H9 (cell line): Measurements from ENCODE around the gene RPS6KA1. TPM values are rescaled to one million over a fixed set of nuclear protein-coding genes. Genes with fewer than 3 reads are reported as not detected.

Experiments used
- DNase-seq: peaks from one replicate; pipeline ENCODE4 v3.0.0-alpha.2; 2017
- H2AFZ ChIP-seq: one replicate; pipeline ENCODE4 v1.6.1; 2013; ENCODE audit warnings: mild to moderate bottlenecking, low read length, control low read depth, moderate library complexity
- H2AK5ac ChIP-seq: 2 replicates; pipeline ENCODE4 v1.6.1; 2013; ENCODE audit warnings: low read length, control low read depth, mixed read lengths; ENCODE audit not compliant: insufficient read length
- H2BK120ac ChIP-seq: one replicate; pipeline ENCODE4 v1.6.1; 2013; ENCODE audit warnings: low read depth, mild to moderate bottlenecking, low read length, control low read depth, inconsistent platforms; ENCODE audit not compliant: poor library complexity, severe bottlenecking
- H2BK12ac ChIP-seq: 2 replicates; pipeline ENCODE4 v1.6.1; 2013; ENCODE audit warnings: low read length, control low read depth, mixed read lengths, low read depth; ENCODE audit not compliant: insufficient read length
- H2BK15ac ChIP-seq: 2 replicates; pipeline ENCODE4 v1.6.1; 2013; ENCODE audit warnings: low read depth, low read length, control low read depth
- H2BK20ac ChIP-seq: one replicate; pipeline ENCODE4 v1.6.1; 2013; ENCODE audit warnings: low read depth, mild to moderate bottlenecking, low read length, control low read depth, inconsistent platforms; ENCODE audit not compliant: poor library complexity, severe bottlenecking
- H2BK5ac ChIP-seq: 2 replicates; pipeline ENCODE4 v1.6.1; 2013; ENCODE audit warnings: low read length, control low read depth, mixed read lengths; ENCODE audit not compliant: insufficient read length
- H3K14ac ChIP-seq: 2 replicates; pipeline ENCODE4 v1.6.1; 2013; ENCODE audit warnings: low read length, control low read depth; ENCODE audit not compliant: insufficient read depth
- H3K18ac ChIP-seq: 2 replicates; pipeline ENCODE4 v1.6.1; 2013; ENCODE audit warnings: low read depth, mild to moderate bottlenecking, mixed read lengths, low read length, control low read depth; ENCODE audit not compliant: insufficient read length
- H3K23ac ChIP-seq: 2 replicates; pipeline ENCODE4 v1.6.1; 2013; ENCODE audit warnings: low read length, control low read depth, mixed read lengths, low read depth; ENCODE audit not compliant: insufficient read length
- H3K23me2 ChIP-seq: 2 replicates; pipeline ENCODE4 v1.6.1; 2013; ENCODE audit warnings: low read depth, mild to moderate bottlenecking, mixed read lengths, low read length, control low read depth; ENCODE audit not compliant: insufficient read length, poor library complexity, severe bottlenecking
- H3K27ac ChIP-seq: 2 replicates; pipeline ENCODE4 v1.5.1; 2013; ENCODE audit warnings: low read length, control low read depth, mixed read lengths, low read depth; ENCODE audit not compliant: insufficient read length
- H3K27me3 ChIP-seq: 2 replicates; pipeline ENCODE4 v1.6.1; 2013; ENCODE audit warnings: low read length, control low read depth, inconsistent platforms; ENCODE audit not compliant: insufficient read depth
- H3K4ac ChIP-seq: 2 replicates; pipeline ENCODE4 v1.6.1; 2013; ENCODE audit warnings: low read depth, mild to moderate bottlenecking, control low read depth, inconsistent platforms, low read length, moderate library complexity
- H3K4me1 ChIP-seq: 2 replicates; pipeline ENCODE4 v1.6.1; 2013; ENCODE audit warnings: low read length, control low read depth, inconsistent platforms; ENCODE audit not compliant: insufficient read depth
- H3K4me2 ChIP-seq: 2 replicates; pipeline ENCODE4 v1.6.1; 2013; ENCODE audit warnings: low read length, control low read depth, mixed read lengths; ENCODE audit not compliant: insufficient read length, insufficient read depth
- H3K56ac ChIP-seq: 2 replicates; pipeline ENCODE4 v1.6.1; 2013; ENCODE audit warnings: low read depth, mild to moderate bottlenecking, mixed read lengths, low read length, control low read depth; ENCODE audit not compliant: insufficient read length
- H3K79me1 ChIP-seq: 2 replicates; pipeline ENCODE4 v1.6.1; 2013; ENCODE audit warnings: low read depth, mild to moderate bottlenecking, moderate library complexity, low read length, control low read depth, inconsistent platforms; ENCODE audit not compliant: insufficient read depth, poor library complexity, severe bottlenecking
- H3K79me2 ChIP-seq: 2 replicates; pipeline ENCODE4 v1.6.1; 2013; ENCODE audit warnings: low read length, control low read depth, inconsistent platforms; ENCODE audit not compliant: insufficient read depth
- H3K9ac ChIP-seq: 2 replicates; pipeline ENCODE4 v1.6.1; 2013; ENCODE audit warnings: low read length, control low read depth, mixed read lengths; ENCODE audit not compliant: insufficient read length; ENCODE audit errors: extremely low read depth
- H3K9me3 ChIP-seq: one replicate; pipeline ENCODE4 v1.6.1; 2013; ENCODE audit warnings: low read depth, low read length, inconsistent platforms; ENCODE audit not compliant: control insufficient read depth
- H3T11ph ChIP-seq: one replicate; pipeline ENCODE4 v1.6.1; 2013; ENCODE audit warnings: mild to moderate bottlenecking, low read length, control low read depth, inconsistent platforms
- H4K20me1 ChIP-seq: one replicate; pipeline ENCODE4 v1.6.1; 2013; ENCODE audit not compliant: control insufficient read depth, insufficient read length, insufficient read depth
- H4K5ac ChIP-seq: 2 replicates; pipeline ENCODE4 v1.6.1; 2013; ENCODE audit warnings: low read depth, mild to moderate bottlenecking, mixed read lengths, low read length, control low read depth; ENCODE audit not compliant: insufficient read length
- H4K8ac ChIP-seq: replicated peaks from 2 replicates; pipeline ENCODE4 v1.6.1; 2013; ENCODE audit warnings: low read length, control low read depth, mixed read lengths, low read depth; ENCODE audit not compliant: insufficient read length
- H4K91ac ChIP-seq: 2 replicates; pipeline ENCODE4 v1.6.1; 2013; ENCODE audit warnings: low read depth, mild to moderate bottlenecking, moderate library complexity, mixed read lengths, low read length, control low read depth; ENCODE audit not compliant: insufficient read length
- H3K27ac Mint-ChIP-seq, 3 experiments: 2 replicates in 2 of 3; 3 replicates in 1 of 3; pipeline ENCODE4 v1.8.0; 2020 to 2021; ENCODE audit warnings: mixed read lengths in 3 of 3, mild to moderate bottlenecking in 1 of 3, moderate library complexity in 1 of 3
- H3K27me3 Mint-ChIP-seq: 2 replicates; pipeline ENCODE4 v1.8.0; 2021; ENCODE audit warnings: low read depth, mild to moderate bottlenecking, moderate library complexity, mixed read lengths
- H3K36me3 Mint-ChIP-seq, 3 experiments: 2 replicates in 2 of 3; 3 replicates in 1 of 3; pipeline ENCODE4 v1.8.0; 2020 to 2021; ENCODE audit warnings: low read depth in 3 of 3, mixed read lengths in 3 of 3; ENCODE audit not compliant: insufficient read depth in 1 of 3
- H3K4me1 Mint-ChIP-seq, 2 experiments: 2 replicates each; pipeline ENCODE4 v1.8.0; 2020; ENCODE audit warnings: mixed read lengths in 2 of 2
- H3K4me3 Mint-ChIP-seq, 2 experiments: 2 replicates in 1 of 2; 3 replicates in 1 of 2; pipeline ENCODE4 v1.8.0; 2020 to 2021; ENCODE audit warnings: mild to moderate bottlenecking in 2 of 2, mixed read lengths in 2 of 2, moderate library complexity in 1 of 2
- H3K9me3 Mint-ChIP-seq, 2 experiments: 2 replicates in 1 of 2; 3 replicates in 1 of 2; pipeline ENCODE4 v1.8.0; 2020; ENCODE audit warnings: mild to moderate bottlenecking in 2 of 2, mixed read lengths in 2 of 2, moderate library complexity in 1 of 2
- WGBS: extraction: QIAGEN DNeasy Blood & Tissue Kit; methylation state at CpG from one replicate; pipeline ENCODE4 v1.1.7; 2013; ENCODE audit warnings: missing lambda C conversion rate, low lambda C conversion rate, mixed read lengths; ENCODE audit not compliant: insufficient read length; ENCODE audit errors: extremely low coverage; 5-methylcytosine and 5-hydroxymethylcytosine counted together
- total RNA-seq: library from RNA; stranded (reverse); gene quantifications from 2 replicates; pipeline ENCODE4 v1.2.1, GENCODE V29; 2021
- TF ChIP-seq, protein P1 (sequence below): fragments of 200-600 bp; sonication (generic); conservative IDR thresholded peaks from 3 replicates; pipeline ENCODE4 v1.8.0; 2021; ENCODE audit warnings: antibody characterized with exemption, mild to moderate bottlenecking

RPS6KA1 gene
- total RNA-seq, 1 experiment from 2014 or later = 45.3 TPM

DNA sequence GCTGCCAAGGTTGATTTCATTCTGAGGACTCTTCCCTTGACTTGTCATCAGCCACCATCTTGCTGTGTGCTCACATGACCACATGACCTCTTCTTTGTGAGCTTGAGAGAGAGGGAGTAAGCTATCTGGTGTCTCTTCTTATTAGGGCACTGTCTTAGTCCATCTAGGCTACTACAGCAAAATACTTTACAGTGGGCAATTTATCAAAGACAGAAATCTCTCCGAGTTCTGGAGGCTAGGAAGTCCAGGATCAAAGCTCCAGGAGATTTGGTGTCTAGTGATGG is 11.9 kb upstream of the RPS6KA1 start:
- Histone ChIP-seq H2AFZ (no peak overlapping the region), H4K20me1 (no peaks in the 10 kb centered on the region), H4K91ac (no peak overlapping the region), H2BK20ac (no peak overlapping the region), H2AK5ac (no peak overlapping the region), H3K14ac (no peak overlapping the region), H2BK120ac (no peak overlapping the region), H3K9ac (no peak overlapping the region), H3K27ac (no peak overlapping the region), H4K8ac (no peak overlapping the region), H3K56ac (no peak overlapping the region), H3T11ph (no peak overlapping the region), H3K4me1 (no peaks in the 10 kb centered on the region), H3K4ac (no peak overlapping the region), H3K23me2 (no peaks in the 10 kb centered on the region), H3K79me2 (no peaks in the 10 kb centered on the region), H3K79me1 (no peaks in the 10 kb centered on the region), H3K9me3 (no peaks in the 10 kb centered on the region), H4K5ac (no peak overlapping the region), H2BK15ac (no peak overlapping the region), H3K27me3 (no peaks in the 10 kb centered on the region), H2BK12ac (no peak overlapping the region), H3K23ac (no peak overlapping the region), H2BK5ac (no peak overlapping the region), H3K18ac (no peak overlapping the region), H3K4me2 (no peak overlapping the region)
- no CpG with 5 or more reads among the region's 1 CpG for WGBS
- peaks cover 0 to 3% of the 10 kb centered on the region in 2 experiments; a peak in 1 of 5 replicates for H3K9me3 Mint-ChIP-seq
- no peaks in the 10 kb centered on the region for H3K36me3 Mint-ChIP-seq
- DNase-seq = no peak
- H3K27me3 Mint-ChIP-seq = peaks cover 7% of the 10 kb centered on the region
- TF ChIP-seq, protein P1, sequence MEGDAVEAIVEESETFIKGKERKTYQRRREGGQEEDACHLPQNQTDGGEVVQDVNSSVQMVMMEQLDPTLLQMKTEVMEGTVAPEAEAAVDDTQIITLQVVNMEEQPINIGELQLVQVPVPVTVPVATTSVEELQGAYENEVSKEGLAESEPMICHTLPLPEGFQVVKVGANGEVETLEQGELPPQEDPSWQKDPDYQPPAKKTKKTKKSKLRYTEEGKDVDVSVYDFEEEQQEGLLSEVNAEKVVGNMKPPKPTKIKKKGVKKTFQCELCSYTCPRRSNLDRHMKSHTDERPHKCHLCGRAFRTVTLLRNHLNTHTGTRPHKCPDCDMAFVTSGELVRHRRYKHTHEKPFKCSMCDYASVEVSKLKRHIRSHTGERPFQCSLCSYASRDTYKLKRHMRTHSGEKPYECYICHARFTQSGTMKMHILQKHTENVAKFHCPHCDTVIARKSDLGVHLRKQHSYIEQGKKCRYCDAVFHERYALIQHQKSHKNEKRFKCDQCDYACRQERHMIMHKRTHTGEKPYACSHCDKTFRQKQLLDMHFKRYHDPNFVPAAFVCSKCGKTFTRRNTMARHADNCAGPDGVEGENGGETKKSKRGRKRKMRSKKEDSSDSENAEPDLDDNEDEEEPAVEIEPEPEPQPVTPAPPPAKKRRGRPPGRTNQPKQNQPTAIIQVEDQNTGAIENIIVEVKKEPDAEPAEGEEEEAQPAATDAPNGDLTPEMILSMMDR = no peak
- H3K27ac Mint-ChIP-seq = no peak overlapping the region
- no peak overlapping the region for H3K4me3 Mint-ChIP-seq
- H3K4me1 Mint-ChIP-seq = peaks cover 11 to 15% of the 10 kb centered on the region in 2 experiments
